PC-3 (cell line): ENCODE data around the gene EIF2AK3. TPM values are rescaled to one million over a fixed set of nuclear protein-coding genes. Genes with fewer than 3 reads are reported as not detected.

Experiments used
- ATAC-seq: fragments of 200-7000 bp; cut with Tn5 transposase; 2 replicates; pipeline ENCODE4 v1.9.1; 2020; ENCODE audit warnings: mild to moderate bottlenecking, moderate library complexity
- BruUV-seq: library from RNA; stranded (reverse); fragments of 400-500 nt; replicated peaks from 2 replicates; lab custom pipeline; 2021; lab: Mats Ljungman, UMichigan
- CTCF ChIA-PET: fragments of 300-600 bp; sonication (Branson Sonifier 250); formaldehyde crosslinking; loops from one replicate; lab custom pipeline; 2022; ENCODE audit warnings: antibody characterized with exemption; lab: Charles Lee
- POLR2A ChIA-PET: fragments of 300-600 bp; sonication (Branson Sonifier 250); formaldehyde crosslinking; loops from one replicate; lab custom pipeline; 2022; ENCODE audit warnings: antibody characterized with exemption; ENCODE audit not compliant: unreplicated experiment; lab: Charles Lee
- DNase-seq: peaks from one replicate; pipeline ENCODE4 v3.0.0-alpha.2; 2015
- H2AFZ ChIP-seq: fragments of 300-600 bp; sonication (generic); 2 replicates; pipeline ENCODE4 v1.6.0; 2016; ENCODE audit warnings: antibody characterized with exemption, low read length
- H3F3A ChIP-seq: fragments of 300-600 bp; sonication (generic); one replicate; pipeline ENCODE4 v1.6.0; 2017; ENCODE audit warnings: antibody characterized with exemption, low read length, control low read depth, mild to moderate bottlenecking; ENCODE audit not compliant: unreplicated experiment
- H3K27ac ChIP-seq: fragments of 300-600 bp; sonication (generic); 2 replicates; pipeline ENCODE4 v1.5.1; 2016; ENCODE audit warnings: mild to moderate bottlenecking, low read length
- H3K27me3 ChIP-seq: fragments of 300-600 bp; sonication (generic); 2 replicates; pipeline ENCODE4 v1.6.1; 2016; ENCODE audit warnings: low read length, mixed read lengths
- H3K36me3 ChIP-seq: fragments of 300-600 bp; sonication (generic); 2 replicates; pipeline ENCODE4 v1.6.1; 2016; ENCODE audit warnings: low read depth, mixed run types, low read length, mixed read lengths
- H3K4me1 ChIP-seq: fragments of 300-600 bp; sonication (generic); 2 replicates; pipeline ENCODE4 v1.5.1; 2016; ENCODE audit warnings: low read length; ENCODE audit not compliant: insufficient read depth
- H3K4me2 ChIP-seq: fragments of 300-600 bp; sonication (generic); 2 replicates; pipeline ENCODE4 v1.6.0; 2016; ENCODE audit warnings: low read length
- H3K4me3 ChIP-seq: fragments of 300-600 bp; sonication (generic); 2 replicates; pipeline ENCODE4 v1.5.1; 2016; ENCODE audit warnings: mild to moderate bottlenecking, low read length, mixed read lengths
- H3K79me2 ChIP-seq: fragments of 300-600 bp; sonication (generic); 2 replicates; pipeline ENCODE4 v1.6.1; 2017; ENCODE audit warnings: low read length, mixed read lengths
- H3K9ac ChIP-seq: fragments of 300-600 bp; sonication (generic); 2 replicates; pipeline ENCODE4 v1.6.0; 2016; ENCODE audit warnings: mild to moderate bottlenecking, low read length
- H3K9me2 ChIP-seq: fragments of 300-600 bp; sonication (generic); replicated peaks from 2 replicates; pipeline ENCODE4 v1.6.1; 2016; ENCODE audit warnings: mixed run types, low read length, mixed read lengths
- H3K9me3 ChIP-seq: fragments of 300-600 bp; sonication (generic); 2 replicates; pipeline ENCODE4 v1.6.1; 2016; ENCODE audit warnings: low read length, mixed read lengths
- H4K20me1 ChIP-seq: fragments of 300-600 bp; sonication (generic); 2 replicates; pipeline ENCODE4 v1.6.1; 2016; ENCODE audit warnings: low read length, mixed read lengths
- CTCF ChIP-seq: fragments of 300-600 bp; sonication (generic); conservative IDR thresholded peaks from 2 replicates; pipeline ENCODE4 v1.5.1; 2017; ENCODE audit warnings: antibody characterized with exemption, low read depth, mild to moderate bottlenecking, low read length
- EZH2 ChIP-seq: fragments of 300-600 bp; sonication (generic); IDR thresholded peaks from one replicate; pipeline ENCODE4 v1.6.1; 2017; ENCODE audit warnings: antibody characterized with exemption, mild to moderate bottlenecking, low read length; ENCODE audit not compliant: unreplicated experiment
- EZH2phosphoT487 ChIP-seq: fragments of 300-600 bp; sonication (generic); IDR thresholded peaks from 2 replicates; pipeline ENCODE4 v1.6.1; 2018; ENCODE audit warnings: mild to moderate bottlenecking, antibody characterized with exemption, low read length, borderline replicate concordance
- intact Hi-C: fragments of 100-400 bp; cut with micrococcal nuclease; formaldehyde crosslinking; loops from 2 replicates; pipeline ENCODE4 v1.9.0; 2023
- total RNA-seq: library from RNA; depleted of rRNA; stranded (reverse); fragments of >200 nt; gene quantifications from 2 replicates; pipeline ENCODE4 v1.2.3, GENCODE V29; 2014

The EIF2AK3 gene
- total RNA-seq, 1 experiment from 2014 or later: 10.7 TPM

GRCh38 chr2:88543541-88544057 lies 83.7 kb downstream of the EIF2AK3 start:
- H3K9me3 ChIP-seq: no peaks in the 10 kb centered on the region
- H3F3A ChIP-seq: no peaks in the 10 kb centered on the region
- ChIA-PET CTCF (no interaction called here), POLR2A (no interaction called here)
- H3K4me3 ChIP-seq: no peak overlapping the region
- no peaks in the 10 kb centered on the region for H3K9me2 ChIP-seq
- no peaks in the 10 kb centered on the region for H3K79me2 ChIP-seq
- no peak overlapping the region for H3K27ac ChIP-seq
- no peak overlapping the region for H2AFZ ChIP-seq
- no TSS peak for BruUV-seq
- ATAC-seq (no peak), DNase-seq (no peak)
- no peak overlapping the region for H3K9ac ChIP-seq
- no peaks in the 10 kb centered on the region for H3K36me3 ChIP-seq
- no peaks in the 10 kb centered on the region for H3K27me3 ChIP-seq
- TF ChIP-seq EZH2phosphoT487 (no peak), EZH2 (no peak)
- no peaks in the 10 kb centered on the region for H4K20me1 ChIP-seq
- H3K4me2 ChIP-seq: no peak overlapping the region
- H3K4me1 ChIP-seq: no peaks in the 10 kb centered on the region
- intact Hi-C loops: no loop called here

- CTCF ChIA-PET: no interaction called here
Observed at GRCh38 chr2:88542668-88543067, 84.6 kb downstream of the EIF2AK3 start.

GRCh38 chr2:88540346-88540745 lies 86.9 kb downstream of the EIF2AK3 start:
- H3K4me2 ChIP-seq: no peak overlapping the region
- H3K9ac ChIP-seq: no peak overlapping the region
- DNase-seq (peak; percentile 38), ATAC-seq (peak; percentile 18; the same call in 1 of the 2 replicates)
- H3K27ac ChIP-seq: no peak overlapping the region
- H3K27me3 ChIP-seq: peaks cover 21% of the 10 kb centered on the region
- no peak overlapping the region for H2AFZ ChIP-seq
- no peaks in the 10 kb centered on the region for H3K79me2 ChIP-seq
- no peaks in the 10 kb centered on the region for H4K20me1 ChIP-seq
- no peaks in the 10 kb centered on the region for H3K9me3 ChIP-seq
- intact Hi-C loops: no loop called here
- H3F3A ChIP-seq: no peaks in the 10 kb centered on the region
- H3K36me3 ChIP-seq: no peaks in the 10 kb centered on the region
- POLR2A ChIA-PET: no interaction called here
- TF ChIP-seq EZH2 (no peak), EZH2phosphoT487 (no peak), CTCF (no peak)
- no peaks in the 10 kb centered on the region for H3K4me1 ChIP-seq
- no peak overlapping the region for H3K4me3 ChIP-seq
- CTCF ChIA-PET: no interaction called here
- no TSS peak for BruUV-seq
- H3K9me2 ChIP-seq: no peaks in the 10 kb centered on the region

More at GRCh38 chr2:88542668-88543067, 84.6 kb downstream of the EIF2AK3 start:
- H3K9me2 ChIP-seq: no peaks in the 10 kb centered on the region
- H3K4me3 ChIP-seq: no peak overlapping the region
- no peaks in the 10 kb centered on the region for H3K36me3 ChIP-seq
- no peaks in the 10 kb centered on the region for H4K20me1 ChIP-seq
- no peak overlapping the region for H3K9ac ChIP-seq
- TF ChIP-seq EZH2: no peak
- no peak for TF ChIP-seq CTCF
- no peak for TF ChIP-seq EZH2phosphoT487
- H3K9me3 ChIP-seq: no peaks in the 10 kb centered on the region
- no peak overlapping the region for H3K27ac ChIP-seq
- ATAC-seq (no peak), DNase-seq (no peak)
- no TSS peak for BruUV-seq
- H2AFZ ChIP-seq: no peak overlapping the region
- H3K27me3 ChIP-seq: peaks cover 4% of the 10 kb centered on the region; the same call in 1 of the 2 replicates
- intact Hi-C loops: no loop called here
- POLR2A ChIA-PET: no interaction called here
- no peaks in the 10 kb centered on the region for H3K79me2 ChIP-seq
- no peak overlapping the region for H3K4me2 ChIP-seq
- no peaks in the 10 kb centered on the region for H3F3A ChIP-seq
- no peaks in the 10 kb centered on the region for H3K4me1 ChIP-seq
